ENCODE results near the gene ADRA2A.

DNA sequence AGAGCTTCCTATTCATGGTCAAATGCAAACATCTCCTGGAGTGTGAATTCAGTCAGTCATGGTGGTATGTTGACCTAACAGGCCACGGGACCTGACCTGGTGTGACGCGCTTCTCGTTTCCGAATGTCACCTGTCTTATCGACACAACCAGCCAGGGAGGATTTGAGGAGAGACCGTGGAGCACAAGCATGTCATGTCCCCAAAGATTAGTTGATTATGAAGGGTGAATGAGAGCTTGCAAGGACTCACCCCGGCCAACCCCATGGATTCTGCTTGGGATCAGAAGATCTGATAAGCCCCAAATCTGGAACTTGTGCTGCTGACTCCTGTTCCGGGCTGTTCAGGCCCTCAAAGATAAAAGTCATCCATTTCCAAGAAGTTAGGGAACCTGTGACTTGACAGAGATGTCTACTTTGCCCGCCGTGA is 10.5 kb downstream of the ADRA2A start:
- no peak for TF ChIP-seq CTCF (IDR thresholded peaks at IDR 0.05)
- TF ChIP-seq EP300 (IDR thresholded peaks at IDR 0.05) = no peak
